GM23338 (cell line): ENCODE results near the gene DNAH8. TPM values are rescaled to one million over a fixed set of nuclear protein-coding genes. Genes with fewer than 3 reads are reported as not detected.

Experiments
- ATAC-seq: fragments of 200-7000 bp; cut with Tn5 transposase; 3 replicates; pipeline ENCODE4 v1.9.1; 2020
- DNase-seq: peaks from one replicate; pipeline ENCODE4 v3.0.0-alpha.2; 2015; ENCODE audit warnings: low spot score
- H2AFZ ChIP-seq: fragments of 200-600 bp; sonication (generic); 2 replicates; pipeline ENCODE4 v1.8.0; 2016; ENCODE audit warnings: antibody characterized with exemption, mild to moderate bottlenecking, moderate library complexity
- H3F3A ChIP-seq: fragments of 200-600 bp; sonication (generic); replicated peaks from 2 replicates; pipeline ENCODE4 v1.8.0; 2017; ENCODE audit warnings: antibody characterized with exemption, mixed run types, low read depth
- H3K27ac ChIP-seq: fragments of 200-600 bp; sonication (generic); 2 replicates; pipeline ENCODE4 v1.6.1; 2016; ENCODE audit warnings: low read depth
- H3K27me3 ChIP-seq: fragments of 200-600 bp; sonication (generic); 2 replicates; pipeline ENCODE4 v1.8.0; 2016; ENCODE audit warnings: mild to moderate bottlenecking, mixed run types, moderate library complexity; ENCODE audit not compliant: insufficient read depth
- H3K36me3 ChIP-seq: fragments of 200-600 bp; sonication (generic); 2 replicates; pipeline ENCODE4 v1.8.0; 2016; ENCODE audit warnings: mild to moderate bottlenecking; ENCODE audit not compliant: insufficient read depth
- H3K4me1 ChIP-seq: fragments of 200-600 bp; sonication (generic); 2 replicates; pipeline ENCODE4 v1.8.0; 2016; ENCODE audit warnings: mild to moderate bottlenecking, moderate library complexity; ENCODE audit not compliant: insufficient read depth
- H3K4me2 ChIP-seq: fragments of 200-600 bp; sonication (generic); 2 replicates; pipeline ENCODE4 v1.7.1; 2017; ENCODE audit warnings: mixed run types
- H3K4me3 ChIP-seq: fragments of 200-600 bp; sonication (generic); 2 replicates; pipeline ENCODE4 v1.6.1; 2016; ENCODE audit warnings: mixed run types
- H3K79me2 ChIP-seq: fragments of 200-600 bp; sonication (generic); replicated peaks from 2 replicates; pipeline ENCODE4 v1.8.0; 2017; ENCODE audit warnings: mild to moderate bottlenecking; ENCODE audit not compliant: insufficient read depth
- H3K9me2 ChIP-seq: fragments of 200-600 bp; sonication (generic); 2 replicates; pipeline ENCODE4 v1.8.0; 2017; ENCODE audit not compliant: insufficient read depth
- H4K20me1 ChIP-seq: fragments of 200-600 bp; sonication (generic); replicated peaks from 2 replicates; pipeline ENCODE4 v1.8.0; 2017; ENCODE audit warnings: mild to moderate bottlenecking; ENCODE audit not compliant: insufficient read depth
- H3K27ac Mint-ChIP-seq: 2 replicates; pipeline ENCODE4 v1.8.0; 2020; ENCODE audit warnings: inconsistent platforms, mild to moderate bottlenecking, moderate library complexity, mixed read lengths
- H3K27me3 Mint-ChIP-seq: 3 replicates; pipeline ENCODE4 v1.8.0; 2022; ENCODE audit warnings: low read depth, mild to moderate bottlenecking, moderate library complexity, mixed read lengths, inconsistent platforms; ENCODE audit not compliant: insufficient read depth, poor library complexity
- H3K36me3 Mint-ChIP-seq: 3 replicates; pipeline ENCODE4 v1.8.0; 2021; ENCODE audit warnings: low read depth, mild to moderate bottlenecking, inconsistent platforms, moderate library complexity, mixed read lengths
- H3K4me1 Mint-ChIP-seq: 3 replicates; pipeline ENCODE4 v1.8.0; 2020; ENCODE audit warnings: mild to moderate bottlenecking, inconsistent platforms, mixed read lengths
- H3K4me3 Mint-ChIP-seq: 3 replicates; pipeline ENCODE4 v1.8.0; 2021; ENCODE audit warnings: moderate library complexity, mild to moderate bottlenecking, inconsistent platforms, mixed read lengths
- H3K9me3 Mint-ChIP-seq: 3 replicates; pipeline ENCODE4 v1.8.0; 2020; ENCODE audit warnings: moderate library complexity, mild to moderate bottlenecking, inconsistent platforms, mixed read lengths
- CREB1 ChIP-seq: fragments of 250-450 bp; sonication (Bioruptor Pico); IDR thresholded peaks from 2 replicates; pipeline ENCODE4 v1.5.0; 2020; ENCODE audit warnings: low read depth, mild to moderate bottlenecking, moderate library complexity
- EZH2 ChIP-seq: fragments of 200-600 bp; sonication (generic); IDR thresholded peaks from one replicate; pipeline ENCODE4 v1.8.0; 2017; ENCODE audit warnings: antibody characterized with exemption, mild to moderate bottlenecking, low read depth; ENCODE audit not compliant: unreplicated experiment
- EZH2phosphoT487 ChIP-seq: fragments of 200-600 bp; sonication (generic); IDR thresholded peaks from one replicate; pipeline ENCODE4 v1.8.1; 2018; ENCODE audit warnings: antibody characterized with exemption; ENCODE audit not compliant: unreplicated experiment
- JUNB ChIP-seq: IDR thresholded peaks from one replicate; pipeline ENCODE4 v1.6.1; 2016; ENCODE audit warnings: antibody characterized with exemption; ENCODE audit not compliant: unreplicated experiment
- NANOG ChIP-seq: IDR thresholded peaks from 2 replicates; pipeline ENCODE4 v1.6.1; 2016; ENCODE audit warnings: antibody characterized with exemption, borderline replicate concordance
- POLR2AphosphoS5 ChIP-seq: IDR thresholded peaks from 2 replicates; pipeline ENCODE4 v1.6.1; 2016; ENCODE audit warnings: antibody characterized with exemption, low read depth
- REST ChIP-seq: IDR thresholded peaks from one replicate; pipeline ENCODE4 v1.6.1; 2018; ENCODE audit warnings: antibody characterized with exemption; ENCODE audit not compliant: unreplicated experiment
- STAT1 ChIP-seq: IDR thresholded peaks from one replicate; pipeline ENCODE4 v1.6.1; 2016; ENCODE audit warnings: antibody characterized with exemption; ENCODE audit not compliant: unreplicated experiment
- ZNF114 ChIP-seq: fragments of 250-450 bp; sonication (Bioruptor Pico); IDR thresholded peaks from 2 replicates; pipeline ENCODE4 v1.5.0; 2020; ENCODE audit warnings: mild to moderate bottlenecking, moderate library complexity
- ZNF331 ChIP-seq: fragments of 250-450 bp; sonication (Bioruptor Pico); IDR thresholded peaks from 2 replicates; pipeline ENCODE4 v1.5.0; 2020; ENCODE audit warnings: low read depth, mild to moderate bottlenecking, moderate library complexity
- polyA plus RNA-seq: library from polyadenylated mRNA; unstranded; fragments of >200 nt; fragmentation: Nextera tagmentation; extraction: Ambion mirVana; gene quantifications from 2 replicates; pipeline ENCODE4 v1.2.1, GENCODE V29; 2016
- total RNA-seq: library from RNA; depleted of rRNA; stranded (reverse); fragments of >200 nt; shearing (Covaris generic); gene quantifications from 2 replicates; pipeline ENCODE4 v1.2.3, GENCODE V29; 2014
- TF ChIP-seq, protein P1 (sequence below), 2 experiments: fragments of 200-600 bp in 1 of 2; sonication (generic) in 1 of 2; conservative IDR thresholded peaks; 2 replicates each; pipeline versions ENCODE4 v1.5.1 to v1.6.1; 2016 to 2017; ENCODE audit warnings: antibody characterized with exemption in 2 of 2, low read depth in 2 of 2, mild to moderate bottlenecking in 2 of 2, moderate library complexity in 1 of 2

Gene DNAH8
- total and polyA plus RNA-seq, 2 experiments from 2014 or later: 0.02 TPM; not detected in 1

DNA sequence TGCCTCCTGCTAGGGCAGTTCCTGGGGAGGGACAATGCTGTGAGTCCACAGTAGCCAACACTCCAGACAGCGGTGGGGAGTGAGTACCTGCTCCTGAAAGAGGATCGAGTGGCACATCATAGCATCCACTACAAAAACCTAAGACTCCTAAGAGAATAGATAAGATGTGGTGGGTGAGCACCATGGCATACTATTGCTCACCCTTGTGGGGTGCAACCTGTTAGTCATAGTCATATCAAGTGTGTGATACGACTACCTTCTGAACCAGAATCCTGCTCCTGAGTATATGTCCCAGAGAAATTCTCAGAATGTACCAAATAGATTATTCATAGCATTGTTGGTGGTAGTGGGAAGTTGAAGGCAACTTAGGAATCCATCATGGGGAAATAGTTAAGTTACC, 270.7 kb downstream of the DNAH8 start (continued):
- TF ChIP-seq ZNF114 (CRISPR knock-in tag): no peak
- no peak for TF ChIP-seq REST
- no peak for TF ChIP-seq STAT1
- TF ChIP-seq EZH2phosphoT487: no peak
- no peak for TF ChIP-seq JUNB
- TF ChIP-seq NANOG: no peak

DNA sequence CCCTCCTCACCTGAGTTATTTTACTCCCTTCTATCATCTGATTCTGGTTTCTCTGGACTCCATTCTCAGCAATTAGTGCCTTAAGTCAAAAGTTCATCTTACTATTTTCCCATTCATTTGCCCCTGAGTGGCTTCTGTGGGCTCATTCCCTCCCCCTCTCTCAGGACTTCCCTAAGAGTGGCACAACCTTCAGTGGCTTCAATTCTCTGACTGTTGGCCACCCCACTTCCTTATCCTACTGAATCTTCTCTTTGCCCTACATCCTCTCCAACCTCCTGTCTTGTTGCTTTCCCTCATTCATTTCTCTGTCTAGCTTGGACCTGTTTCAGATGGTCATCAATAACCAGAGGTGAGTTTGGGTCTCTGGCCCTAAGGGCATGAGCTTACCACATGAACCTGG, 272.4 kb downstream of the DNAH8 start:
- Mint-ChIP-seq H3K9me3 (no peaks in the 10 kb centered on the region), H3K27me3 (peaks cover 2% of the 10 kb centered on the region), H3K4me1 (peaks cover 16% of the 10 kb centered on the region), H3K4me3 (no peak overlapping the region), H3K27ac (no peak overlapping the region), H3K36me3 (no peaks in the 10 kb centered on the region)
- no peak for DNase-seq
- no peak overlapping the region for H2AFZ ChIP-seq
- H3K79me2 ChIP-seq: no peaks in the 10 kb centered on the region
- no peaks in the 10 kb centered on the region for H3K36me3 ChIP-seq
- H3K4me3 ChIP-seq: no peak overlapping the region
- H3K27ac ChIP-seq: no peak overlapping the region
- H4K20me1 ChIP-seq: no peaks in the 10 kb centered on the region
- H3F3A ChIP-seq: no peaks in the 10 kb centered on the region
- ATAC-seq: no peak
- peaks cover 12% of the 10 kb centered on the region for H3K4me1 ChIP-seq
- H3K27me3 ChIP-seq: no peaks in the 10 kb centered on the region
- H3K9me2 ChIP-seq: no peaks in the 10 kb centered on the region
- no peak overlapping the region for H3K4me2 ChIP-seq
- no peak for TF ChIP-seq EZH2phosphoT487
- no peak for TF ChIP-seq ZNF114 (CRISPR knock-in tag)
- no peak for TF ChIP-seq EZH2
- no peak for TF ChIP-seq NANOG
- TF ChIP-seq, protein P1, sequence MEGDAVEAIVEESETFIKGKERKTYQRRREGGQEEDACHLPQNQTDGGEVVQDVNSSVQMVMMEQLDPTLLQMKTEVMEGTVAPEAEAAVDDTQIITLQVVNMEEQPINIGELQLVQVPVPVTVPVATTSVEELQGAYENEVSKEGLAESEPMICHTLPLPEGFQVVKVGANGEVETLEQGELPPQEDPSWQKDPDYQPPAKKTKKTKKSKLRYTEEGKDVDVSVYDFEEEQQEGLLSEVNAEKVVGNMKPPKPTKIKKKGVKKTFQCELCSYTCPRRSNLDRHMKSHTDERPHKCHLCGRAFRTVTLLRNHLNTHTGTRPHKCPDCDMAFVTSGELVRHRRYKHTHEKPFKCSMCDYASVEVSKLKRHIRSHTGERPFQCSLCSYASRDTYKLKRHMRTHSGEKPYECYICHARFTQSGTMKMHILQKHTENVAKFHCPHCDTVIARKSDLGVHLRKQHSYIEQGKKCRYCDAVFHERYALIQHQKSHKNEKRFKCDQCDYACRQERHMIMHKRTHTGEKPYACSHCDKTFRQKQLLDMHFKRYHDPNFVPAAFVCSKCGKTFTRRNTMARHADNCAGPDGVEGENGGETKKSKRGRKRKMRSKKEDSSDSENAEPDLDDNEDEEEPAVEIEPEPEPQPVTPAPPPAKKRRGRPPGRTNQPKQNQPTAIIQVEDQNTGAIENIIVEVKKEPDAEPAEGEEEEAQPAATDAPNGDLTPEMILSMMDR (conservative IDR thresholded peaks at IDR 0.05; ENCODE audit: low read depth in 2 of 2): no peak
- no peak for TF ChIP-seq REST
- TF ChIP-seq ZNF331 (CRISPR knock-in tag): no peak
- no peak for TF ChIP-seq CREB1 (CRISPR knock-in tag)
- no peak for TF ChIP-seq POLR2AphosphoS5
